Neural cell (in vitro differentiated cells): ENCODE results near the gene NAA20. TPM values are rescaled to one million over a fixed set of nuclear protein-coding genes. Genes with fewer than 3 reads are reported as not detected.

Source experiments
- H2AFZ ChIP-seq: fragments of 200-600, 300-800 bp; sonication (generic), shearing (Covaris generic); 2 replicates; pipeline ENCODE4 v1.6.0; 2014; ENCODE audit warnings: low read depth, mild to moderate bottlenecking, antibody characterized with exemption, low read length, moderate library complexity
- H3F3A ChIP-seq: fragments of 200-600 bp; shearing (Covaris generic); 2 replicates; pipeline ENCODE4 v1.6.1; 2016; ENCODE audit warnings: mild to moderate bottlenecking, moderate library complexity, mixed read lengths, antibody characterized with exemption, low read length; ENCODE audit not compliant: insufficient read depth, poor library complexity, severe bottlenecking
- H3K27ac ChIP-seq: fragments of 200-600, 300-800 bp; sonication (generic), shearing (Covaris generic); 2 replicates; pipeline ENCODE4 v1.5.1; 2014; ENCODE audit warnings: mild to moderate bottlenecking, low read length, moderate library complexity
- H3K27me3 ChIP-seq: fragments of 300-800, 200-600 bp; sonication (generic), shearing (Covaris generic); 2 replicates; pipeline ENCODE4 v1.6.0; 2014; ENCODE audit warnings: mild to moderate bottlenecking, low read depth, low read length, moderate library complexity; ENCODE audit not compliant: insufficient read depth
- H3K36me3 ChIP-seq: fragments of 300-800, 200-600 bp; sonication (generic), shearing (Covaris generic); 2 replicates; pipeline ENCODE4 v1.5.1; 2014; ENCODE audit warnings: mild to moderate bottlenecking, antibody characterized with exemption, low read length, moderate library complexity; ENCODE audit not compliant: insufficient read depth
- H3K4me2 ChIP-seq: fragments of 300-800, 200-600 bp; sonication (generic), shearing (Covaris generic); 2 replicates; pipeline ENCODE4 v1.6.0; 2014; ENCODE audit warnings: mild to moderate bottlenecking, low read length
- H3K4me3 ChIP-seq: fragments of 300-800, 200-600 bp; sonication (generic), shearing (Covaris generic); 2 replicates; pipeline ENCODE4 v1.5.1; 2014; ENCODE audit warnings: mild to moderate bottlenecking, low read length, moderate library complexity
- H3K79me2 ChIP-seq: fragments of 200-600 bp; shearing (Covaris generic); replicated peaks from 2 replicates; pipeline ENCODE4 v1.6.0; 2014; ENCODE audit warnings: mild to moderate bottlenecking, low read length, moderate library complexity; ENCODE audit not compliant: insufficient read depth
- H3K9ac ChIP-seq: fragments of 300-800, 200-600 bp; sonication (generic), shearing (Covaris generic); 2 replicates; pipeline ENCODE4 v1.6.1; 2016; ENCODE audit warnings: mild to moderate bottlenecking, low read length, mixed read lengths
- H3K9me2 ChIP-seq: fragments of 200-600 bp; shearing (Covaris generic); 2 replicates; pipeline ENCODE4 v1.6.1; 2016; ENCODE audit warnings: mild to moderate bottlenecking, low read length, mixed read lengths; ENCODE audit not compliant: insufficient read depth
- H3K9me3 ChIP-seq: fragments of 200-600, 300-800 bp; sonication (generic), shearing (Covaris generic); 2 replicates; pipeline ENCODE4 v1.6.1; 2016; ENCODE audit warnings: mild to moderate bottlenecking, mixed run types, low read length, moderate library complexity, mixed read lengths
- H4K20me1 ChIP-seq: fragments of 200-600 bp; shearing (Covaris generic); 2 replicates; pipeline ENCODE4 v1.6.1; 2016; ENCODE audit warnings: mild to moderate bottlenecking, mixed run types; ENCODE audit not compliant: insufficient read depth
- EP300 ChIP-seq: fragments of 450-650 bp; conservative IDR thresholded peaks from 2 replicates; pipeline ENCODE4 v1.6.1; 2014; ENCODE audit warnings: antibody characterized with exemption, mild to moderate bottlenecking, moderate library complexity; ENCODE audit not compliant: poor library complexity, severe bottlenecking
- EZH2 ChIP-seq: fragments of 200-600, 300-800 bp; shearing (Covaris generic), sonication (generic); IDR thresholded peaks from 2 replicates; pipeline ENCODE4 v1.6.1; 2014; ENCODE audit warnings: antibody characterized with exemption, low read length, borderline replicate concordance, mild to moderate bottlenecking; ENCODE audit not compliant: insufficient read depth, poor library complexity, severe bottlenecking
- MXI1 ChIP-seq: fragments of 450-650 bp; conservative IDR thresholded peaks from 2 replicates; pipeline ENCODE4 v1.6.1; 2014; ENCODE audit warnings: antibody characterized with exemption, mild to moderate bottlenecking; ENCODE audit not compliant: poor library complexity, severe bottlenecking
- POLR2AphosphoS5 ChIP-seq: IDR thresholded peaks from 2 replicates; pipeline ENCODE4 v1.6.1; 2012
- RAD21 ChIP-seq: fragments of 450-650 bp; conservative IDR thresholded peaks from 2 replicates; pipeline ENCODE4 v1.6.1; 2014; ENCODE audit warnings: antibody characterized with exemption, mild to moderate bottlenecking, moderate library complexity
- SMC3 ChIP-seq: fragments of 450-650 bp; conservative IDR thresholded peaks from 2 replicates; pipeline ENCODE4 v1.6.1; 2014; ENCODE audit warnings: antibody characterized with exemption, mild to moderate bottlenecking, moderate library complexity; ENCODE audit not compliant: poor library complexity
- TAF1 ChIP-seq: IDR thresholded peaks from 2 replicates; pipeline ENCODE4 v1.6.1; 2012; ENCODE audit warnings: low read depth
- polyA plus RNA-seq: library from polyadenylated mRNA; depleted of rRNA; stranded (reverse); fragments of >200 nt; gene quantifications from 2 replicates; pipeline ENCODE4 v1.2.3, GENCODE V29; 2014
- TF ChIP-seq, protein P1 (sequence below): IDR thresholded peaks from 2 replicates; pipeline ENCODE4 v1.6.1; 2012; ENCODE audit warnings: borderline replicate concordance
- TF ChIP-seq, protein P2 (sequence below): fragments of 450-650 bp; IDR thresholded peaks from 2 replicates; pipeline ENCODE4 v1.5.1; 2014; ENCODE audit warnings: antibody characterized with exemption, mild to moderate bottlenecking, moderate library complexity; ENCODE audit not compliant: poor library complexity, severe bottlenecking

Gene NAA20
- polyA plus RNA-seq, 1 donor from 2014 or later, result 48.9 TPM

DNA sequence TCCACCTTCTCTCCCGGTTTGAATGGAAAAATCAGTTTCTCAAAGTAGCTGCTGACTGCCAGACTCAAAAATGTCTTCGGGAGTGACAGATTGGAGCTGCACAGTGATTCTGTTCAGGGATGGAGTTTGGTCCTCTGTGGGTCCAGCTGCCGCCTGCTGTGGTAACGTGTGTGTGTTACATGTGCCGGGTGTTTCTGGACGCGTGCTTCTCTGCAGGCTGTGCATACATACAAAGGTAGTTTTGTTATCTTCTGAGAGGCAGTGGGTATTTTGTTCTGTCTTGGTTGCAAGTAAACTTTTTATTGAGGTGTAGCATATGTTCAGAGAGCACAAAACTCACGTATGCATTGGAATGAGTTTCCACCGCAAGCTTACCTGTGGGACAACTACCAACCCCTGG is 41.3 kb upstream of the NAA20 start:
- H3K27ac ChIP-seq, result no peak overlapping the region
- H3K9me2 ChIP-seq, result no peaks in the 10 kb centered on the region
- H3K9ac ChIP-seq, result no peak overlapping the region
- H3K4me2 ChIP-seq, result no peak overlapping the region
- H3K4me3 ChIP-seq, result no peak overlapping the region
- H4K20me1 ChIP-seq, result no peaks in the 10 kb centered on the region
- no peaks in the 10 kb centered on the region for H3K27me3 ChIP-seq
- TF ChIP-seq MXI1, result no peak
- TF ChIP-seq, protein P1, sequence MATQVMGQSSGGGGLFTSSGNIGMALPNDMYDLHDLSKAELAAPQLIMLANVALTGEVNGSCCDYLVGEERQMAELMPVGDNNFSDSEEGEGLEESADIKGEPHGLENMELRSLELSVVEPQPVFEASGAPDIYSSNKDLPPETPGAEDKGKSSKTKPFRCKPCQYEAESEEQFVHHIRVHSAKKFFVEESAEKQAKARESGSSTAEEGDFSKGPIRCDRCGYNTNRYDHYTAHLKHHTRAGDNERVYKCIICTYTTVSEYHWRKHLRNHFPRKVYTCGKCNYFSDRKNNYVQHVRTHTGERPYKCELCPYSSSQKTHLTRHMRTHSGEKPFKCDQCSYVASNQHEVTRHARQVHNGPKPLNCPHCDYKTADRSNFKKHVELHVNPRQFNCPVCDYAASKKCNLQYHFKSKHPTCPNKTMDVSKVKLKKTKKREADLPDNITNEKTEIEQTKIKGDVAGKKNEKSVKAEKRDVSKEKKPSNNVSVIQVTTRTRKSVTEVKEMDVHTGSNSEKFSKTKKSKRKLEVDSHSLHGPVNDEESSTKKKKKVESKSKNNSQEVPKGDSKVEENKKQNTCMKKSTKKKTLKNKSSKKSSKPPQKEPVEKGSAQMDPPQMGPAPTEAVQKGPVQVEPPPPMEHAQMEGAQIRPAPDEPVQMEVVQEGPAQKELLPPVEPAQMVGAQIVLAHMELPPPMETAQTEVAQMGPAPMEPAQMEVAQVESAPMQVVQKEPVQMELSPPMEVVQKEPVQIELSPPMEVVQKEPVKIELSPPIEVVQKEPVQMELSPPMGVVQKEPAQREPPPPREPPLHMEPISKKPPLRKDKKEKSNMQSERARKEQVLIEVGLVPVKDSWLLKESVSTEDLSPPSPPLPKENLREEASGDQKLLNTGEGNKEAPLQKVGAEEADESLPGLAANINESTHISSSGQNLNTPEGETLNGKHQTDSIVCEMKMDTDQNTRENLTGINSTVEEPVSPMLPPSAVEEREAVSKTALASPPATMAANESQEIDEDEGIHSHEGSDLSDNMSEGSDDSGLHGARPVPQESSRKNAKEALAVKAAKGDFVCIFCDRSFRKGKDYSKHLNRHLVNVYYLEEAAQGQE, result no peak
- TF ChIP-seq, protein P2, sequence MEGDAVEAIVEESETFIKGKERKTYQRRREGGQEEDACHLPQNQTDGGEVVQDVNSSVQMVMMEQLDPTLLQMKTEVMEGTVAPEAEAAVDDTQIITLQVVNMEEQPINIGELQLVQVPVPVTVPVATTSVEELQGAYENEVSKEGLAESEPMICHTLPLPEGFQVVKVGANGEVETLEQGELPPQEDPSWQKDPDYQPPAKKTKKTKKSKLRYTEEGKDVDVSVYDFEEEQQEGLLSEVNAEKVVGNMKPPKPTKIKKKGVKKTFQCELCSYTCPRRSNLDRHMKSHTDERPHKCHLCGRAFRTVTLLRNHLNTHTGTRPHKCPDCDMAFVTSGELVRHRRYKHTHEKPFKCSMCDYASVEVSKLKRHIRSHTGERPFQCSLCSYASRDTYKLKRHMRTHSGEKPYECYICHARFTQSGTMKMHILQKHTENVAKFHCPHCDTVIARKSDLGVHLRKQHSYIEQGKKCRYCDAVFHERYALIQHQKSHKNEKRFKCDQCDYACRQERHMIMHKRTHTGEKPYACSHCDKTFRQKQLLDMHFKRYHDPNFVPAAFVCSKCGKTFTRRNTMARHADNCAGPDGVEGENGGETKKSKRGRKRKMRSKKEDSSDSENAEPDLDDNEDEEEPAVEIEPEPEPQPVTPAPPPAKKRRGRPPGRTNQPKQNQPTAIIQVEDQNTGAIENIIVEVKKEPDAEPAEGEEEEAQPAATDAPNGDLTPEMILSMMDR, result no peak
- no peak for TF ChIP-seq SMC3
- no peaks in the 10 kb centered on the region for H3F3A ChIP-seq
- H2AFZ ChIP-seq, result no peak overlapping the region
- H3K9me3 ChIP-seq, result no peaks in the 10 kb centered on the region
- H3K79me2 ChIP-seq, result no peaks in the 10 kb centered on the region
- no peaks in the 10 kb centered on the region for H3K36me3 ChIP-seq

DNA sequence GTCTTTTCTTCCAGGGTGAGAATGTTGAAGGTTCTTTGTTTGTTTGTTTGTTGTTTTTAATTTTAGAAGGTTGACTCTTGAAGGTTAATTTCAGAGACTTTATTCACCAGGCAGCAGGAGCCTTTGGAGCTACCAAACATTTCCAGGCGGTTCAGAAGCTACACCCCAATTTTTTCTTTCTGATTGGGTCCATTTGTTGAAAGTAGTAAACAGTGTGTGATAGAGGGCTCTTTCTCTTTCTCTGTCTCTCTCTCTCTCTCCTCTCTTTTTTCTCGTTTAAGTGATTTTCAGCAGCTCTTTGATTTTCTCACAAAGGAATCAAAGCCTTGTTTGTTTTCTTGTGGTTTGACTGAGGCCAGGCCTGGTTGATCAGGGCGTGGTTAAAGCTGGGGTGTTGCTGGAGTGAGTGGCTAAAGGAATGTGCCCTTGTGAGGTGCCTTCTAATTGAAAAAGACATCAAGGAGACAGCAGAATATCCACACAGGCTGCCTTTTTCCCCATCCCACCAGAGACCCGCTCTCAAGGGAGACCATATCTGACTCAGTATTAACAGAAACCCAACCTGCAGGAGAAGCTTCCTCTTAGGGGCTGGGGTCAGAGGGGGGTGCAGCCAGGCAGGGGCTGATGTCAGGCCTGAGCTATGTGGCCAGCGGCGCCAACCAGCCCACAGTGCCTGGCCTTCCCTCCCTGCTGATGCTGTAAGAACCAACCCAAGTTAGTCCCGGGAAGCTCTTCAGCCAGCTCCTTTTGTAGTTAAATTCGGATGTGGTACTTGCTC is 40.4 kb upstream of the NAA20 start:
- H3K9ac ChIP-seq, result no peak overlapping the region
- no peaks in the 10 kb centered on the region for H3K9me3 ChIP-seq
- H3F3A ChIP-seq, result no peaks in the 10 kb centered on the region
- H3K9me2 ChIP-seq, result no peaks in the 10 kb centered on the region
- no peaks in the 10 kb centered on the region for H4K20me1 ChIP-seq
- no peak overlapping the region for H3K4me2 ChIP-seq
- no peak overlapping the region for H2AFZ ChIP-seq
- no peak overlapping the region for H3K4me3 ChIP-seq
- H3K36me3 ChIP-seq, result no peaks in the 10 kb centered on the region
- TF ChIP-seq POLR2AphosphoS5 (no peak), RAD21 (no peak), SMC3 (no peak), EP300 (no peak), MXI1 (no peak), TAF1 (no peak), EZH2 (no peak)
- TF ChIP-seq, protein P1, result no peak
- H3K79me2 ChIP-seq, result no peaks in the 10 kb centered on the region
- H3K27me3 ChIP-seq, result no peaks in the 10 kb centered on the region
- H3K27ac ChIP-seq, result no peak overlapping the region
